ENCODE results near the gene MSANTD7.

Gene MSANTD7

GRCh38 chr10:14806318-14806717, 31.8 kb upstream of the MSANTD7 start (continued):
- TF ChIP-seq ZNF10 (tag by site-specific recombination; IDR thresholded peaks at IDR 0.05) (no peak), ZNF560 (tag by site-specific recombination; IDR thresholded peaks at IDR 0.05; ENCODE audit: borderline replicate concordance) (no peak), ZNF223 (tag by site-specific recombination; IDR thresholded peaks at IDR 0.05) (no peak), ZNF747 (tag by site-specific recombination; IDR thresholded peaks at IDR 0.05) (no peak), ZFP37 (tag by site-specific recombination; IDR thresholded peaks at IDR 0.05) (no peak), ZNF146 (tag by site-specific recombination; IDR thresholded peaks at IDR 0.05) (no peak), ZSCAN30 (tag by site-specific recombination; IDR thresholded peaks at IDR 0.05) (no peak), ZNF221 (tag by site-specific recombination; IDR thresholded peaks at IDR 0.05; ENCODE audit: borderline replicate concordance) (no peak), KLF9 (tag by site-specific recombination; IDR thresholded peaks at IDR 0.05; ENCODE audit: low read depth) (no peak), HOXA7 (CRISPR knock-in tag; IDR thresholded peaks at IDR 0.05; ENCODE audit: borderline replicate concordance) (no peak)
- TF ChIP-seq, protein P1, sequence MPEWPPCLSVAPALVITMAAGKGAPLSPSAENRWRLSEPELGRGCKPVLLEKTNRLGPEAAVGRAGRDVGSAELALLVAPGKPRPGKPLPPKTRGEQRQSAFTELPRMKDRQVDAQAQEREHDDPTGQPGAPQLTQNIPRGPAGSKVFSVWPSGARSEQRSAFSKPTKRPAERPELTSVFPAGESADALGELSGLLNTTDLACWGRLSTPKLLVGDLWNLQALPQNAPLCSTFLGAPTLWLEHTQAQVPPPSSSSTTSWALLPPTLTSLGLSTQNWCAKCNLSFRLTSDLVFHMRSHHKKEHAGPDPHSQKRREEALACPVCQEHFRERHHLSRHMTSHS (tag by site-specific recombination; IDR thresholded peaks at IDR 0.05): no peak

GRCh38 chr10:14810969-14811953, 26.8 kb upstream of the MSANTD7 start:
- TF ChIP-seq GLI4 (tag by site-specific recombination; IDR thresholded peaks at IDR 0.05) (no peak), ZBTB7A (tag by site-specific recombination; IDR thresholded peaks at IDR 0.05; ENCODE audit: low read depth) (no peak), ZBTB21 (tag by site-specific recombination; IDR thresholded peaks at IDR 0.05) (no peak), HOXD13 (CRISPR knock-in tag; IDR thresholded peaks at IDR 0.05; ENCODE audit: borderline replicate concordance) (no peak), ZNF670 (tag by site-specific recombination; IDR thresholded peaks at IDR 0.05; ENCODE audit: low read depth) (no peak)
- no peaks in the 10 kb centered on the region for H3K4me1 ChIP-seq (ENCODE audit: control insufficient read depth, insufficient read depth, low read length)
- no peak overlapping the region for H3K4me3 ChIP-seq (ENCODE audit: low read depth, low read length)
- ChIA-PET CTCF (interaction anchor here (1.5 kb wide), 1 partner anchor 12 kb away, joined by 4 read pairs; no protein-coding TSS in a partner anchor), POLR2A (no interaction called here)
- H3K27ac ChIP-seq (ENCODE audit: extremely low read depth, low read depth, low read length): no peak overlapping the region
- H3K36me3 ChIP-seq (ENCODE audit: control insufficient read depth in 2 of 2, insufficient read depth in 1 of 2, low read length in 2 of 2): no peaks in the 10 kb centered on the region
- no peaks in the 10 kb centered on the region for H3K9me3 ChIP-seq (ENCODE audit: control insufficient read depth, insufficient read depth, low read depth, low read length)

DNA sequence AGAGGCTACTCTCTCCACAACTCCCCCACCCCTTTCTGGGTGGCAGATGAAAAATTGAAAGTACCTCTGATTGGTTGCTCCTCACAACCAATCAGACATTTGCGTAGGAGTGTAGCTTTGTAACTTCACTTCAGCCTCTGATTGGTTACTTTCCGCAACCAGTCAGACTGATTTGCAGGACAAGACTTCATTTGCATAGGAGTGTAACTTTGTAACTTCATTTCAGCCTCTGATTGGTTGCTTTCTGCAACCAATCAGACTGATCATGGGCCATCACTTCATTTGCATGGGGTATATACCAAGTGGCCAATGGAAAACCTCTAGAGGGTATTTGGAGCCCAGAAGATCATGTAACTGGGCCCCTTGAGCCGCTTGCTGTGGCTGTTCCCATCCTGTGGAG, 25.8 kb upstream of the MSANTD7 start:
- ChIA-PET POLR2A (interaction anchor here (1.6 kb wide), 1 partner anchor 26 kb away, joined by 4 read pairs; the partner anchor contains the start of genes CDNF, HSPA14 and MSANTD7), CTCF (no interaction called here)
- Histone ChIP-seq H3K27ac (ENCODE audit: extremely low read depth, low read depth, low read length) (no peak overlapping the region), H3K4me1 (ENCODE audit: control insufficient read depth, insufficient read depth, low read length) (no peaks in the 10 kb centered on the region), H3K4me3 (ENCODE audit: low read depth, low read length) (no peak overlapping the region), H3K36me3 (ENCODE audit: control insufficient read depth in 2 of 2, insufficient read depth in 1 of 2, low read length in 2 of 2) (no peaks in the 10 kb centered on the region), H3K9me3 (ENCODE audit: control insufficient read depth, insufficient read depth, low read depth, low read length) (no peaks in the 10 kb centered on the region)
- TF ChIP-seq ZNF791 (tag by site-specific recombination; IDR thresholded peaks at IDR 0.05) (no peak), ZNF223 (tag by site-specific recombination; IDR thresholded peaks at IDR 0.05) (no peak), SP2 (tag by site-specific recombination; IDR thresholded peaks at IDR 0.05) (peak; percentile 42), SP3 (tag by site-specific recombination; IDR thresholded peaks at IDR 0.05) (no peak)

- Histone ChIP-seq H3K4me3 (ENCODE audit: low read depth, low read length) (no peak overlapping the region), H3K9me3 (ENCODE audit: control insufficient read depth, insufficient read depth, low read depth, low read length) (no peaks in the 10 kb centered on the region), H3K36me3 (ENCODE audit: control insufficient read depth in 2 of 2, insufficient read depth in 1 of 2, low read length in 2 of 2) (no peaks in the 10 kb centered on the region), H3K4me1 (ENCODE audit: control insufficient read depth, insufficient read depth, low read length) (no peaks in the 10 kb centered on the region), H3K27ac (ENCODE audit: extremely low read depth, low read depth, low read length) (no peak overlapping the region)
- ChIA-PET POLR2A (no interaction called here), CTCF (interaction anchor here (0.6 kb wide), 1 partner anchor 109 kb away, joined by 3 read pairs; no protein-coding TSS in a partner anchor)
- no peak for TF ChIP-seq ZNF621 (tag by site-specific recombination; IDR thresholded peaks at IDR 0.05)
- no peak for TF ChIP-seq ZBTB17 (tag by site-specific recombination; IDR thresholded peaks at IDR 0.05)
- TF ChIP-seq SCRT1 (tag by site-specific recombination; IDR thresholded peaks at IDR 0.05; ENCODE audit: borderline replicate concordance): no peak
- no peak for TF ChIP-seq ZSCAN16 (tag by site-specific recombination; IDR thresholded peaks at IDR 0.05)
- no peak for TF ChIP-seq KLF7 (tag by site-specific recombination; IDR thresholded peaks at IDR 0.05; ENCODE audit: borderline replicate concordance)
- TF ChIP-seq, protein P2, sequence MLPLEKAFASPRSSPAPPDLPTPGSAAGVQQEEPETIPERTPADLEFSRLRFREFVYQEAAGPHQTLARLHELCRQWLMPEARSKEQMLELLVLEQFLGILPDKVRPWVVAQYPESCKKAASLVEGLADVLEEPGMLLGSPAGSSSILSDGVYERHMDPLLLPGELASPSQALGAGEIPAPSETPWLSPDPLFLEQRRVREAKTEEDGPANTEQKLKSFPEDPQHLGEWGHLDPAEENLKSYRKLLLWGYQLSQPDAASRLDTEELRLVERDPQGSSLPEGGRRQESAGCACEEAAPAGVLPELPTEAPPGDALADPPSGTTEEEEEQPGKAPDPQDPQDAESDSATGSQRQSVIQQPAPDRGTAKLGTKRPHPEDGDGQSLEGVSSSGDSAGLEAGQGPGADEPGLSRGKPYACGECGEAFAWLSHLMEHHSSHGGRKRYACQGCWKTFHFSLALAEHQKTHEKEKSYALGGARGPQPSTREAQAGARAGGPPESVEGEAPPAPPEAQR (tag by site-specific recombination; IDR thresholded peaks at IDR 0.05): no peak
- no peak for TF ChIP-seq ZNF394 (tag by site-specific recombination; IDR thresholded peaks at IDR 0.05; ENCODE audit: borderline replicate concordance)
- no peak for TF ChIP-seq BCL11A (tag by site-specific recombination; IDR thresholded peaks at IDR 0.05; ENCODE audit: low read depth)
These were observed 22.4 kb upstream of the MSANTD7 start for GRCh38 chr10:14815681-14816080.

Data from HEK293 (cell line).